CD4-positive, alpha-beta memory T cell (primary cell): Measurements from ENCODE around the gene SERGEF. TPM values are rescaled to one million over a fixed set of nuclear protein-coding genes. Genes with fewer than 3 reads are reported as not detected.
"Not testable (repeated sequence)": the region's sequence is repeated elsewhere in the genome, so short reads cannot be mapped to it uniquely, and the experiment has no call there.

Experiments used
- CTCF ChIA-PET: fragments of 350-600 bp; sonication (Branson Sonifier 250); formaldehyde crosslinking; loops from one replicate; lab custom pipeline; 2021; ENCODE audit warnings: inconsistent platforms; ENCODE audit not compliant: partially characterized antibody; lab: Charles Lee
- POLR2A ChIA-PET: fragments of 350-600 bp; sonication (Branson Sonifier 250); formaldehyde crosslinking; loops from one replicate; lab custom pipeline; 2021; ENCODE audit not compliant: partially characterized antibody; lab: Charles Lee
- DNase-seq, 5 donors: peaks; one replicate each; pipeline versions ENCODE4 v3.0.0 to v3.0.0-alpha.2; 2020 to 2022; ENCODE audit warnings: mixed read lengths in 1 of 5
- H3K27ac ChIP-seq: one replicate; pipeline ENCODE4 v1.7.0; 2013; ENCODE audit warnings: low read depth, low read length
- H3K27me3 ChIP-seq: 2 replicates; pipeline ENCODE4 v1.7.0; 2013; ENCODE audit warnings: mild to moderate bottlenecking, low read length, moderate library complexity; ENCODE audit not compliant: insufficient read depth
- H3K36me3 ChIP-seq: 2 replicates; pipeline ENCODE4 v1.7.0; 2013; ENCODE audit warnings: mild to moderate bottlenecking, low read length, moderate library complexity; ENCODE audit not compliant: insufficient read depth
- H3K4me1 ChIP-seq: 2 replicates; pipeline ENCODE4 v1.7.0; 2013; ENCODE audit warnings: mild to moderate bottlenecking, low read length, moderate library complexity; ENCODE audit not compliant: insufficient read depth
- H3K4me3 ChIP-seq, 2 donors: one replicate each; pipeline ENCODE4 v1.7.0; 2013; ENCODE audit warnings: low read length in 2 of 2, mild to moderate bottlenecking in 1 of 2
- H3K9me3 ChIP-seq, 2 donors: one replicate each; pipeline ENCODE4 v1.7.0; 2013; ENCODE audit warnings: low read length in 2 of 2, control low read depth in 1 of 2; ENCODE audit not compliant: control insufficient read depth in 1 of 2
- H3K27ac Mint-ChIP-seq, 7 donors: one replicate each; pipeline ENCODE4 v1.8.0; 2020 to 2021; ENCODE audit warnings: mixed read lengths in 7 of 7, mild to moderate bottlenecking in 6 of 7, inconsistent platforms in 3 of 7, moderate library complexity in 3 of 7
- H3K27me3 Mint-ChIP-seq, 2 donors: one replicate each; pipeline ENCODE4 v1.8.0; 2020 to 2021; ENCODE audit warnings: mixed read lengths in 2 of 2
- H3K36me3 Mint-ChIP-seq, 2 donors: one replicate each; pipeline ENCODE4 v1.8.0; 2020 to 2021; ENCODE audit warnings: mixed read lengths in 2 of 2, inconsistent platforms in 1 of 2, mild to moderate bottlenecking in 1 of 2
- H3K4me1 Mint-ChIP-seq, 4 donors: one replicate each; pipeline ENCODE4 v1.8.0; 2020 to 2021; ENCODE audit warnings: mixed read lengths in 4 of 4, mild to moderate bottlenecking in 1 of 4
- H3K4me3 Mint-ChIP-seq, 8 donors: one replicate each; pipeline ENCODE4 v1.8.0; 2020 to 2021; ENCODE audit warnings: mixed read lengths in 8 of 8, mild to moderate bottlenecking in 7 of 8, moderate library complexity in 6 of 8, inconsistent platforms in 3 of 8
- H3K9me3 Mint-ChIP-seq, 8 donors: one replicate each; pipeline ENCODE4 v1.8.0; 2020 to 2021; ENCODE audit warnings: mixed read lengths in 8 of 8, mild to moderate bottlenecking in 5 of 8, inconsistent platforms in 3 of 8, moderate library complexity in 1 of 8
- intact Hi-C: fragments of 100-400 bp; cut with micrococcal nuclease; formaldehyde crosslinking; loops from one replicate; pipeline ENCODE4 v1.15.1; 2023
- polyA plus RNA-seq, 2 donors: library from polyadenylated mRNA; unstranded; fragments of 300-500 nt; fragmentation: Illumina TruSeq; gene quantifications; one replicate each; pipeline ENCODE4 v1.2.3, GENCODE V29; 2021
- total RNA-seq, 2 experiments: library from RNA; stranded (reverse); gene quantifications; one replicate each; pipeline ENCODE4 v1.2.3, GENCODE V29; 2021

SERGEF gene
- total and polyA plus RNA-seq, 4 experiments from 2014 or later: 46.2 to 82.7 (median 63.7) TPM

DNA sequence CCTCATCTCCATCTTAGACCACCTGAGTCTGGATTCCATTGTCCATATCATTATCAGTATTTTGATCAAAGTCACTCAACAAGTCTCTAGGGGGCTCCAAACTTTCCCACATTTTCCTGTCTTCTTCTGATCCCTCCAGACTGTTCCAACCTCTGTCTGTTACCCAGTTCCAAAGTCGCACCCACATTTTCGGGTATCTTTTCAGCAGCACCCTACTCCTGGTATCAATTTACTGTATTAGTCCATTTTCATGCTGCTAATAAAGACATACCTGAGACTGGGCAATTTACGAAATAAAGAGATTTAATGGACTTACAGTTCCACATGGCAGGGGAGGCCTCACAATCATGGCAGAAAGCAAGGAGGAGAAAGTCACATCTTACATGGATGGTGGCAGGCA is 144.4 kb downstream of the SERGEF start:
- peaks cover 0 to 20% (median 4%) of the 10 kb centered on the region in 8 donors for H3K9me3 Mint-ChIP-seq
- peaks cover 51 to 75% of the 10 kb centered on the region in 2 donors for H3K36me3 Mint-ChIP-seq
- H3K4me1 ChIP-seq, H3K4me3 Mint-ChIP-seq, H3K27me3 Mint-ChIP-seq, POLR2A ChIA-PET, CTCF ChIA-PET, H3K4me1 Mint-ChIP-seq, H3K27me3 ChIP-seq, H3K27ac ChIP-seq, DNase-seq, H3K9me3 ChIP-seq, H3K4me3 ChIP-seq, H3K36me3 ChIP-seq, H3K27ac Mint-ChIP-seq, intact Hi-C loops: not testable (repeated sequence)

DNA sequence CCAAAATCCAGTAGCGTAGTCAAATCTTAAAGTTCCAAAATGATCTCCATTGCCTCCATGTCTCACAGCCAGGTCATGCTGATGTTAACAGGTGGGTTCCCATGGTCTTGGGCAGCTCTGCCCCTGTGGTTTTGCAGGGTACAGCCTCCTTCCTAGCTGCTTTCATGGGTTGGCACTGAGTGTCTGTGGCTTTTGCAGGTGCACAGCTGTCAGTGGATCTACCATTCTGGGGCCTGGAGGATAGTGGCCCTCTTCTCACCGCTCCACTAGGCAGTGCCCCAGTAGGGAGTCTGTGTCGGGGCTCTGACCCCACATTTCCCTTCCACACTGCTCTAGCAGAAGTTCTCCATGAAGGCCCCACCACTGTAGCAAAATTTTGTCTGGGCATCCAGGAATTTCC is 145.5 kb downstream of the SERGEF start:
- intact Hi-C loops: no loop called here
- Histone ChIP-seq H3K27me3 (no peaks in the 10 kb centered on the region), H3K4me3 (no peak overlapping the region), H3K9me3 (no peaks in the 10 kb centered on the region), H3K36me3 (no peaks in the 10 kb centered on the region), H3K27ac (no peak overlapping the region), H3K4me1 (no peaks in the 10 kb centered on the region)
- no peak for DNase-seq
- ChIA-PET POLR2A (no interaction called here), CTCF (no interaction called here)
- Mint-ChIP-seq H3K27me3 (no peaks in the 10 kb centered on the region), H3K36me3 (peaks cover 46 to 71% of the 10 kb centered on the region in 2 donors), H3K4me3 (no peak overlapping the region), H3K27ac (no peak overlapping the region), H3K4me1 (no peaks in the 10 kb centered on the region), H3K9me3 (peaks cover 0 to 20% (median 4%) of the 10 kb centered on the region in 8 donors)

DNA sequence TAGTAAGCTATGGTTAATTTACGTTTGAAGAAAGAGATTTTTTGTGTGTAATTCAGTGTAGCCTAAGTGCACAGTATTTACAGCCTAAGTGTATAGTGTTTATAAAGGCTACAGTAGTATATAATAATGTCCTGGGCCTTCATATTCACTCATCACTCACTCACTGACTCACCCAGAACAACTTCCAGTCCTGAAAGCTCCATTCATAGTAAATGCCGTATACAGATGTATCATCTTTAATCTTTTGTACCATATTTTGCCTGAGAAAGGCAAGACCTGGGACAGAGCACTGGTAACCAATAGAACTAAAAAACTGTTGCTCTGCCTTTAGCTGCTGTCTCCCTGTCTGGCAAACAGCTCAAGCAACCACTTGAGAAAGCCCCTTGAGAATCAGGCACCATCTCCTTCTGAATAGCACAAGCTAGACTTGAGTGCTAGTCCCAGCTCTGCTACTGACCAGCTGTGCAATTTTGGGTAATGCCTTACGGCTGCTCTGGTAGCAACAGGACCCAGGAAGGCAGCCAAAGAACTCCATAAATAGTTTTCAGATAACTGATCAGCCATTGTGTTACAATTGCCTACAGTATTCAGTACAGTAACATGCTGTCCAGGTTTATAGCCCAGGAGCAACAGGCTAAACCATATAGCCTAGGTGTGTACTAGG is 146.9 kb downstream of the SERGEF start:
- Histone ChIP-seq H3K36me3 (no peaks in the 10 kb centered on the region), H3K4me1 (no peaks in the 10 kb centered on the region), H3K27me3 (no peaks in the 10 kb centered on the region), H3K4me3 (no peak overlapping the region), H3K9me3 (no peaks in the 10 kb centered on the region), H3K27ac (no peak overlapping the region)
- no peaks in the 10 kb centered on the region for H3K27me3 Mint-ChIP-seq
- intact Hi-C loops: no loop called here
- ChIA-PET CTCF (interaction anchor here (1.1 to 4.0 kb wide), 6 partner anchors 8 to 37 kb away, joined by 3 to 17 read pairs (median 8); no protein-coding TSS in a partner anchor), POLR2A (no interaction called here)
- peaks cover 0 to 20% (median 4%) of the 10 kb centered on the region in 8 donors for H3K9me3 Mint-ChIP-seq
- no peak overlapping the region for H3K4me3 Mint-ChIP-seq
- no peak overlapping the region for H3K27ac Mint-ChIP-seq
- no peak for DNase-seq
- peaks cover 46 to 64% of the 10 kb centered on the region in 2 donors for H3K36me3 Mint-ChIP-seq
- H3K4me1 Mint-ChIP-seq: peaks cover 0 to 2% (median 0%) of the 10 kb centered on the region in 4 donors

DNA sequence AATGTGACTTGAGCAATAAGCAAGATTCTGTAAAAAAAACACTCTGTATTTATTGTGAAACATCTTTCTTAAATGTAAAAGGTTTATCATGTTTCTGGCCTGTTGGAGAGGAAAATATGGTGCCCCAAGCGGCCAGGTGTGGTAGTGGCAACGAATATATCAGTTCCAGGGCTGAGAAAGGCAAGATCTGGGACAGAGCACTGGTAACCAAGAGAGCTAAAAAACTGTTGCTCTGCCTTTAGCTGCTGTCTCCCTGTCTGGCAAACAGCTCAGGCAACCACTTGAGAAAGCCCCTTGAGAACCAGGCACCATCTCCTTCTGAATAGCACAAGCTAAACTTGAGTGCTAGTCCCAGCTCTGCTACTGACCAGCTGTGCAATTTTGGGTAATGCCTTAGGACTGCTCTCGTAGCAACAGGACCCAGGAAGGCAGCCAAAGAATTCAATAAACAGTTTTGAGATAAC is 148.3 kb downstream of the SERGEF start:
- Mint-ChIP-seq H3K36me3 (peaks cover 42 to 64% of the 10 kb centered on the region in 2 donors), H3K4me1 (peaks cover 0 to 4% (median under 1%) of the 10 kb centered on the region in 4 donors), H3K4me3 (no peak overlapping the region), H3K27ac (no peak overlapping the region), H3K9me3 (peaks cover 0 to 11% (median 3%) of the 10 kb centered on the region in 8 donors), H3K27me3 (no peaks in the 10 kb centered on the region)
- H3K27ac ChIP-seq: no peak overlapping the region
- no peaks in the 10 kb centered on the region for H3K9me3 ChIP-seq
- DNase-seq: no peak
- POLR2A ChIA-PET: no interaction called here
- no peaks in the 10 kb centered on the region for H3K4me1 ChIP-seq
- CTCF ChIA-PET: interaction anchor here (0.6 to 4.0 kb wide), 11 partner anchors 9 to 51 kb away, joined by 3 to 17 read pairs (median 6); no protein-coding TSS in a partner anchor
- no peak overlapping the region for H3K4me3 ChIP-seq
- no peaks in the 10 kb centered on the region for H3K36me3 ChIP-seq
- no peaks in the 10 kb centered on the region for H3K27me3 ChIP-seq
- intact Hi-C loops: no loop called here

DNA sequence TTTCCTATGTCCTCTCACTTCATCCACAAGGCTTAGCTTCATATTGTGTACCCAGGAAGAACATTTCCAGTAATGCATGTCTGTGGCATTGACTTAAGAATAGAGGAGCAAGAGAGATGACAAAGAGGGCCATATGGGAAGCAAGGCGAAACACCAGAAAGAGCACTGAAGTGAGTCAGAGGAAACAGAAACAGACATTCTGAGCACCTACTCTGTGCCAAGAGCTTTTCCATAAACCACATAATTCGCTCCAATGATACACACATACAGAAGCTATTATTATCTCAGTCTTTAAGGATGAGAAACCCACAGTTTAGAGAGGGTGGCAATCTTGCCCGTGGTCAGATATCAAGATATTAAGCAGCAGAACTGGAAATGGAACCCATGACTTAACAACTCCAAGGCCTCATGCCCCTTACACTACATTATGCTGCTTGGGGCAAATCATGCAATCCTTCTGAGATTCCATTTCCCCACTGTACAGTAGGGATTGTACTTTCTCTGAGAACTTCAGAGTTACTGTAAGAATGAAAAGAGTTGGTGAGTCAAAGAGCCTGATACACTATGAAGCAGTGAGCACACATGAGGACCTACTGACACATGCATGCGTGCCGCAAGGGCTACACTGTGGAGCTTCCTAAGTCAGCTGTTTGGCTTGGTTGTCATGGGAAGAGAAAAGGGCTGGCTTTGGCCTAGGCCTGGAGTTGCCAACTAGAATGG is 151.7 kb downstream of the SERGEF start:
- intact Hi-C loops: no loop called here
- Mint-ChIP-seq H3K9me3 (no peaks in the 10 kb centered on the region), H3K4me1 (peaks cover 0 to 23% (median 6%) of the 10 kb centered on the region in 4 donors), H3K27ac (no peak overlapping the region), H3K4me3 (no peak overlapping the region), H3K27me3 (no peaks in the 10 kb centered on the region), H3K36me3 (peaks cover 25 to 59% of the 10 kb centered on the region in 2 donors)
- H3K27me3 ChIP-seq: no peaks in the 10 kb centered on the region
- H3K4me1 ChIP-seq: no peaks in the 10 kb centered on the region
- H3K36me3 ChIP-seq: no peaks in the 10 kb centered on the region
- CTCF ChIA-PET: interaction anchor here (1.1 kb wide), 1 partner anchor 39 kb away, joined by 4 read pairs; no protein-coding TSS in a partner anchor
- DNase-seq: no peak
- POLR2A ChIA-PET: no interaction called here
- H3K4me3 ChIP-seq: no peak overlapping the region
- H3K9me3 ChIP-seq: no peaks in the 10 kb centered on the region
- no peak overlapping the region for H3K27ac ChIP-seq

DNA sequence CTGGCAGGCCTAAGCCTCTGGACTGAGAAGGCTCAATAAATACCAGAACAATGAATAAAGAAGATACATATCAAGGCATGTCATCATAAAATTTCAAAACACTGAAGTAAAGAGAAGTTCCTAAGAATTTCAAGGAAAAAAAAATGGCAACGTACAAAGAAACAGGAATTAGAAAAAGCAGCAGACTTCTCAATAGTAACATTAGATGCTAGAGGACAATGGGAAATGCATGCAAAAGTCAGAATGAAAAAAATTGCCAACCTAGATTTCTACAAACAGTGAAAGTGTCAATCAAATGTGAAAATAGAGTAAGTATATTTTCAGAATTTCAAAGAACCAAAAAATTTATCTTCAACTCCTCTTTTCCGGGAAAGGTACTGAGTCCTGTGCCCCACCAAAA is 153.3 kb downstream of the SERGEF start:
- Mint-ChIP-seq H3K36me3 (peaks cover 25 to 63% of the 10 kb centered on the region in 2 donors), H3K4me3 (no peak overlapping the region), H3K4me1 (peaks cover 0 to 26% (median 8%) of the 10 kb centered on the region in 4 donors), H3K27ac (no peak overlapping the region), H3K27me3 (no peaks in the 10 kb centered on the region), H3K9me3 (no peaks in the 10 kb centered on the region)
- Histone ChIP-seq H3K9me3 (no peaks in the 10 kb centered on the region), H3K27ac (no peak overlapping the region), H3K4me1 (no peaks in the 10 kb centered on the region), H3K36me3 (no peaks in the 10 kb centered on the region), H3K4me3 (no peak overlapping the region), H3K27me3 (no peaks in the 10 kb centered on the region)
- ChIA-PET POLR2A (no interaction called here), CTCF (no interaction called here)
- intact Hi-C loops: no loop called here
- DNase-seq: no peak

DNA sequence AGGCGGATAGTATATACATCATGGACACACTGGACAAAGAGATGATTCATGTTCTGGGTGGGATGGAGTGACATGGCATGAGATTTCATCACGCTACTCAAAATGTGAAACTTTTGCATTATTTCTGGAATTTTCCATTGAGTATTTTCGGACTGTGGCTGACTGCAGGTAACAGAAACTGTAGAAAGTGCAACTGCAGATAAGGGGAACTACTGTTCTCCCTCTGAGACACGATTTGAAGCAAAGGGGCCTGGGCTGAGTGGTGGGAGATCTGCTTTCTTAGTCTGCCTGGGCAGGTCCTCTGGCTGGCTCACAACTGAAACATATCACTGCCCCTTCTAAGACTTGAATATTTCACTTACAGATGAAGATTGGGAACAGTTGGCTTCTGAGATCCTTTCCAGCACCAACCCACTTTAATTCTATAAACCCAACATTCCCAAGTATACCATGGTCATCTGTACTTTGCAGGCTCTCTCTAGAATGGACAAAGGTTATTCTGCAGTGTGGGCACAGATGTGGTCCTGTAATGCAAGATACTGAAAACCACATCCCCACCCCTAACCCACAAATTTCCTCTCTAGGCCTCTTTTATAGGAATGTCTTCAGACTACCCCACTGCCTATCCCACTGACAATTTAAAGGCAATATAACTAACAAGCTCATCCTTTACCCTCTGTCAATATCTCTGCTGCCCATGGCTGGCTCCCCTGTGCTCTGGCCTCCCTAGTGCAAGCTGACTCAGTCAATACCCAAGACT is 157.1 kb downstream of the SERGEF start:
- ChIA-PET CTCF (interaction anchor here (2.1 kb wide), 1 partner anchor 9 kb away, joined by 6 read pairs; no protein-coding TSS in a partner anchor), POLR2A (no interaction called here)
- Histone ChIP-seq H3K36me3 (no peaks in the 10 kb centered on the region), H3K4me3 (no peak overlapping the region), H3K9me3 (no peaks in the 10 kb centered on the region), H3K27ac (no peak overlapping the region), H3K4me1 (no peaks in the 10 kb centered on the region), H3K27me3 (no peaks in the 10 kb centered on the region)
- Mint-ChIP-seq H3K9me3 (no peaks in the 10 kb centered on the region), H3K4me1 (peaks cover 0 to 26% (median 10%) of the 10 kb centered on the region in 4 donors), H3K27me3 (no peaks in the 10 kb centered on the region), H3K36me3 (peaks cover 21 to 66% of the 10 kb centered on the region in 2 donors), H3K4me3 (no peak overlapping the region), H3K27ac (no peak overlapping the region)
- intact Hi-C loops: no loop called here
- no peak for DNase-seq
